ENCODE measurements around the gene FAM171A1. TPM values are rescaled to one million over a fixed set of nuclear protein-coding genes. Genes with fewer than 3 reads are reported as not detected.

The FAM171A1 gene
- total and polyA plus RNA-seq, 2 of the 13 experiments (the other 11 are each of a cell fraction or from before 2014, with no cell fraction given), result 21.5 to 34.7 TPM

GRCh38 chr10:15370212-15370855 lies 755 bp downstream of the FAM171A1 start (continued):
- TF ChIP-seq ZNF784 (CRISPR knock-in tag; IDR thresholded peaks at IDR 0.05; ENCODE audit: borderline replicate concordance) (no peak), ZNF546 (CRISPR knock-in tag; conservative IDR thresholded peaks at IDR 0.05) (no peak), NFIB (CRISPR knock-in tag; IDR thresholded peaks at IDR 0.05; ENCODE audit: borderline replicate concordance) (no peak), ZNF674 (CRISPR knock-in tag; IDR thresholded peaks at IDR 0.05; ENCODE audit: low read depth) (no peak), ZNF274 (CRISPR knock-in tag; IDR thresholded peaks at IDR 0.05) (no peak), ZSCAN9 (CRISPR knock-in tag; IDR thresholded peaks at IDR 0.05; ENCODE audit: borderline replicate concordance) (no peak), ZNF543 (CRISPR knock-in tag; IDR thresholded peaks at IDR 0.05) (no peak), CC2D1A (CRISPR knock-in tag; IDR thresholded peaks at IDR 0.05) (no peak), ZNF292 (CRISPR knock-in tag; IDR thresholded peaks at IDR 0.05; ENCODE audit: borderline replicate concordance, low read depth) (no peak), GTF2F1 (IDR thresholded peaks at IDR 0.05; ENCODE audit: low read length) (no peak), HINFP (CRISPR knock-in tag; IDR thresholded peaks at IDR 0.05; ENCODE audit: low read depth) (no peak), ZBTB2 (CRISPR knock-in tag; IDR thresholded peaks at IDR 0.05; ENCODE audit: low read depth) (no peak), PCBP1 (IDR thresholded peaks at IDR 0.05; ENCODE audit: borderline replicate concordance, low read depth, low read length) (no peak), SMARCE1 (IDR thresholded peaks at IDR 0.05; ENCODE audit: borderline replicate concordance) (no peak), ZNF788 (CRISPR knock-in tag; IDR thresholded peaks at IDR 0.05; ENCODE audit: borderline replicate concordance) (peak; percentile 29; the same call in 1 of the 2 replicates), SAFB2 (CRISPR knock-in tag; IDR thresholded peaks at IDR 0.05; ENCODE audit: borderline replicate concordance, low read depth) (no peak), ZNF501 (CRISPR knock-in tag; IDR thresholded peaks at IDR 0.05) (peak; percentile 19; the same call in 1 of the 2 replicates), MAZ (IDR thresholded peaks at IDR 0.05; ENCODE audit: borderline replicate concordance, low read depth, low read length) (no peak), MAZ (CRISPR knock-in tag; IDR thresholded peaks at IDR 0.05; ENCODE audit: low read depth) (peak; percentile 28; the same call in 1 of the 2 replicates), FOXA3 (CRISPR knock-in tag; IDR thresholded peaks at IDR 0.05) (no peak), ZNF30 (CRISPR knock-in tag; IDR thresholded peaks at IDR 0.05) (0 out of 2 replicates have a peak, but pooled peaks have one; percentile 62), ZFY (CRISPR knock-in tag; IDR thresholded peaks at IDR 0.05) (peak; percentile 37), FOXO1 (CRISPR knock-in tag; IDR thresholded peaks at IDR 0.05) (no peak), KAT7 (CRISPR knock-in tag; IDR thresholded peaks at IDR 0.05; ENCODE audit: borderline replicate concordance) (peak; percentile 48; the same call in 1 of the 2 replicates), ZNF431 (CRISPR knock-in tag; IDR thresholded peaks at IDR 0.05; ENCODE audit: borderline replicate concordance, low read depth) (no peak), ZMAT5 (CRISPR knock-in tag; IDR thresholded peaks at IDR 0.05; ENCODE audit: borderline replicate concordance, low read depth) (no peak), DNMT1 (CRISPR knock-in tag; IDR thresholded peaks at IDR 0.05) (no peak), DPF2 (CRISPR knock-in tag; IDR thresholded peaks at IDR 0.05; ENCODE audit: borderline replicate concordance, low read depth) (no peak)
